ENCODE data around the gene MED13L.
A peak's percentile ranks its signal among the peaks of the same experiment; 100 is the strongest.

The MED13L gene

GRCh38 chr12:116090516-116090915 lies 187.0 kb downstream of the MED13L start:
- DNase-seq (ENCODE audit: low read depth in 2 of 2): no peak

GRCh38 chr12:116089080-116089479 lies 188.4 kb downstream of the MED13L start:
- no peak for DNase-seq (ENCODE audit: low read depth in 2 of 2)

- DNase-seq (ENCODE audit: low read depth in 2 of 2): no peak
Observed at GRCh38 chr12:116087962-116088361, 189.5 kb downstream of the MED13L start.

- no peak for DNase-seq (ENCODE audit: low read depth in 2 of 2)
Observed at GRCh38 chr12:116087399-116087798, 190.1 kb downstream of the MED13L start.

- DNase-seq (ENCODE audit: low read depth in 2 of 2): no peak
Observed at GRCh38 chr12:116080415-116080814, 197.1 kb downstream of the MED13L start.

- no peak for DNase-seq (ENCODE audit: low read depth in 2 of 2)
Observed at GRCh38 chr12:116078396-116078795, 199.1 kb downstream of the MED13L start.

- DNase-seq (ENCODE audit: low read depth in 2 of 2): no peak
Observed at GRCh38 chr12:116077431-116077830, 200.1 kb downstream of the MED13L start.

- no peak for DNase-seq (ENCODE audit: low read depth in 2 of 2)
Observed at GRCh38 chr12:116076399-116076798, 201.1 kb downstream of the MED13L start.

- no peak for DNase-seq (ENCODE audit: low read depth in 2 of 2)
Observed at GRCh38 chr12:116074686-116075085, 202.8 kb downstream of the MED13L start.

- DNase-seq (ENCODE audit: low read depth in 2 of 2): no peak
Observed at GRCh38 chr12:116071555-116072230, 205.8 kb downstream of the MED13L start.

- no peak for DNase-seq (ENCODE audit: low read depth in 2 of 2)
Observed at GRCh38 chr12:116070444-116070843, 207.0 kb downstream of the MED13L start.

GRCh38 chr12:116069943-116070342 lies 207.6 kb downstream of the MED13L start:
- DNase-seq (ENCODE audit: low read depth in 2 of 2): no peak

GRCh38 chr12:116068853-116069252 lies 208.6 kb downstream of the MED13L start:
- DNase-seq (ENCODE audit: low read depth in 2 of 2): no peak

- DNase-seq (ENCODE audit: low read depth in 2 of 2): no peak
Observed at GRCh38 chr12:116068371-116068770, 209.1 kb downstream of the MED13L start.

- no peak for DNase-seq (ENCODE audit: low read depth in 2 of 2)
Observed at GRCh38 chr12:116067892-116068291, 209.6 kb downstream of the MED13L start.

- DNase-seq (ENCODE audit: low read depth in 2 of 2): peak; percentile 20 to 21
Observed at GRCh38 chr12:116066381-116067230, 210.9 kb downstream of the MED13L start.

- no peak for DNase-seq (ENCODE audit: low read depth in 2 of 2)
Observed at GRCh38 chr12:116065606-116066005, 211.9 kb downstream of the MED13L start.

- DNase-seq (ENCODE audit: low read depth in 2 of 2): no peak
Observed at GRCh38 chr12:116064493-116064892, 213.0 kb downstream of the MED13L start.

GRCh38 chr12:116062698-116063097 lies 214.8 kb downstream of the MED13L start:
- no peak for DNase-seq (ENCODE audit: low read depth in 2 of 2)

- DNase-seq (ENCODE audit: low read depth in 2 of 2): no peak
Observed at GRCh38 chr12:116060764-116061163, 216.7 kb downstream of the MED13L start.

- DNase-seq (ENCODE audit: low read depth in 2 of 2): no peak
Observed at GRCh38 chr12:116059904-116060303, 217.6 kb downstream of the MED13L start.

GRCh38 chr12:116058574-116058973 lies 218.9 kb downstream of the MED13L start:
- no peak for DNase-seq (ENCODE audit: low read depth in 2 of 2)

- no peak for DNase-seq (ENCODE audit: low read depth in 2 of 2)
Observed at GRCh38 chr12:116057356-116057755, 220.1 kb downstream of the MED13L start.

All from stimulated activated CD8-positive, alpha-beta memory T cell treated with anti-CD3 and anti-CD28 coated beads, Interleukin-7, amount 100 ng/mL, for 1 hour (primary cell).